Posterior vena cava (tissue), 2 donors: ENCODE results near the gene COL9A3. TPM values are rescaled to one million over a fixed set of nuclear protein-coding genes. Genes with fewer than 3 reads are reported as not detected.

ENCODE experiments used
- DNase-seq: peaks from one replicate; pipeline ENCODE4 v3.0.0-alpha.2; 2020; ENCODE audit warnings: low spot score
- intact Hi-C, 2 donors: fragments of 100-400 bp; cut with DNase I; formaldehyde crosslinking; loops; one replicate each; pipeline versions ENCODE4 v1.14.1 to v1.14.2; 2022 to 2023
- total RNA-seq, 2 donors: library from RNA; stranded (reverse); fragmentation: NEBNext Ultra II Directional; extraction: Animal tissue kit (Norgen Biotek cat#: 25700); gene quantifications; one replicate each; pipeline ENCODE4 v1.2.1, GENCODE V29; 2021
- donor health status: DM: yes; HTN: yes; CAD: no.
- donor health status: DM: yes; HTN: yes; CAD: no.

The COL9A3 gene
- total RNA-seq, 2 donors from 2014 or later = 1.0 to 1.9 TPM

- intact Hi-C loops = loop anchor here in 1 of 2 donors (10.0 kb wide), 1 partner anchor 151 kb away; no protein-coding TSS in a partner anchor
- DNase-seq = no peak
Observed at GRCh38 chr20:62816031-62816883, 593 bp upstream of the COL9A3 start.

DNA sequence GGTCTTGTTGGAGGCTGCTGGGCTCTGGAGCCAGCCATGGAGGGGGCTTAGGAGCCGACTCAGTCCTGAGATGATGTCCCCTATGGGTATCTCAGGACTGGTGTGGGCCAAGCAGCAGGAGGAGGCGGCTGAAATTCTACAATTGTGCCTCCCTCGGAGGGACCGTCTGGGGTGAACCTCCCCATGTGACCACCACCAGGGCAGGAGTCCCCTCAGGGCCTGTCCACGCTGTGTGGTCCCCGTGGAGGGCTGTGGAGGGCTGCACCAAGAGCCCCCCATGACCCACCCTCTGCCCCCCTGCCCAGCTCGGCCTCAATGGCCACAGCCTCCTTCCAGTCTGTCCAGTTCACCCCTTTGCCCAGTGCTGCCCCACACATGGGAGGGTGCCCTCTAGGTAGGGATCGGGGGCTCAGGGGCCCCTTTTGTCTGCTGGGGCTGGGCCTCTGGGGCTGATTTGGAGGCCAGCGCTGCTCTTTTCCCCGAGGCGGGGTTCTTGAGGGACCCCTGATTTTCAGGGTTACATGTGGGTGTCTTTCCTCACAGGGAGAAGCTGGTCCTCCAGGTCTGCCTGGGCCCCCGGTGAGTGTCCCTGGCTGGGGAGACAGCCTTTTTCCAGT, 1.2 kb downstream of the COL9A3 start:
- DNase-seq = no peak
- intact Hi-C loops = loop anchor here in 1 of 2 donors (10.0 kb wide), 1 partner anchor 153 kb away; no protein-coding TSS in a partner anchor

- intact Hi-C loops = loop anchor here in 1 of 2 donors (10.0 kb wide), 1 partner anchor 154 kb away; no protein-coding TSS in a partner anchor
- DNase-seq = no peak
Observed at GRCh38 chr20:62818592-62819493, 2.0 kb downstream of the COL9A3 start.

- intact Hi-C loops = loop anchor here in 1 of 2 donors (10.0 kb wide), 1 partner anchor 155 kb away; no protein-coding TSS in a partner anchor
- no peak for DNase-seq
Observed at GRCh38 chr20:62819494-62820174, 2.8 kb downstream of the COL9A3 start.

- intact Hi-C loops = no loop called here
- DNase-seq = no peak
Observed at GRCh38 chr20:62820208-62820961, 3.5 kb downstream of the COL9A3 start.

DNA sequence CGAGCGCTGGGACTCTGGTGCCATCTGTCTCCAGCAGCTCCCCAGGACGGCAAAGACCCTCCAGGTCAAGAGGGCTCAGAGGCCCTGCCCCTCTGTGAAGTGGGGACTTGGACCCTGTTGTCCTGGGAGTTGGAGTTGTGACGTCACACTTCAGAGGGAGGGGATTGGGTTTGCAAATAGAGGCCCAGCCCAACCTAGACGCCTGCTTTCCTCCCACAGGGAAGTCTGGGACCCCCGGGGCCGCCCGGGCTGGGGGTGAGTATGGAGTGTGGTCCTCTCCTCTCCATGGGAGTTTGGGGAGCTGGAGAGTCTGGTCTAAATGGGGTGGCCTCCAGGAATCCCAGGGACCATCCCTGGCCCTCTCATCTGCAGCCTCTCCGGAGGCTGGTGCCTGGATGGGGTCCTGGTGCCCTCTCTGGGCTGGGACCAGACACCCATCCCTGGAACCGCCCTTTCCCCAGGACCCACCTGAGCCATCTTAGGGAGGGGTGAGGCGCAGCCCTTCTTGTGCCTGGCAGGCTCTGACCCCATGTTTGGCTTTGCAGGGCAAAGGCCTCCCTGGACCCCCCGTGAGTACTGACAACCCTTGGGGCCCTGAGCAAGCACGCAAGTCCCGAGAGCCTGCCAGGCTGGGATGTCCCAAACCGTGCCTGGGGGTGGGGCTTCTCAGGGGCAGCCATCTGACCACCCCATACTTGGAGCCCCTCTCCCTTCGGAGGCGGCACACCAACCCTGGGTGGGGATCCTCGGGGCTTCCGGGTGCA, 4.3 kb downstream of the COL9A3 start:
- intact Hi-C loops = no loop called here
- no peak for DNase-seq

DNA sequence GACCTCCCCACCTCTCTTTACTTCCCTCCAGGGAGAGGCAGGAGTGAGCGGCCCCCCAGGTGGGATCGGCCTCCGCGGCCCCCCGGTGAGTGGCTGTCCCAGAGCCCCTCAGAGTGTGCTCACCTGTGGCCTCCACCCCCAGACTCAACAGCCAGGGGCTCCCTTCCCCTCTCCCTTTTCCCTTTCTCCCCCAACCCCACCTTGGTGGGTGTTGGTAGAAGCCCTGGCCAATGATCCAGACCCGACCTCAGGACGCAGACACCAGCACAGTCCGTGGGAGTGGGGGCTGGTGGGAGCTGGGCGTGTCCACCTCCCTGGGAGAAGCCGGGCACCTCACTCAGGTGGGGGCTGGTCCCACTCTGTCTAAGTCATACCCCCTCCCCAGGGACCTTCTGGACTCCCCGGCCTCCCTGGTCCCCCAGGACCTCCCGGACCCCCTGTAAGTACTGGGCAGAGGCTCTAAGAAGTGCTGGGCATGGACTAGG, 4.9 kb downstream of the COL9A3 start:
- intact Hi-C loops = no loop called here
- no peak for DNase-seq

DNA sequence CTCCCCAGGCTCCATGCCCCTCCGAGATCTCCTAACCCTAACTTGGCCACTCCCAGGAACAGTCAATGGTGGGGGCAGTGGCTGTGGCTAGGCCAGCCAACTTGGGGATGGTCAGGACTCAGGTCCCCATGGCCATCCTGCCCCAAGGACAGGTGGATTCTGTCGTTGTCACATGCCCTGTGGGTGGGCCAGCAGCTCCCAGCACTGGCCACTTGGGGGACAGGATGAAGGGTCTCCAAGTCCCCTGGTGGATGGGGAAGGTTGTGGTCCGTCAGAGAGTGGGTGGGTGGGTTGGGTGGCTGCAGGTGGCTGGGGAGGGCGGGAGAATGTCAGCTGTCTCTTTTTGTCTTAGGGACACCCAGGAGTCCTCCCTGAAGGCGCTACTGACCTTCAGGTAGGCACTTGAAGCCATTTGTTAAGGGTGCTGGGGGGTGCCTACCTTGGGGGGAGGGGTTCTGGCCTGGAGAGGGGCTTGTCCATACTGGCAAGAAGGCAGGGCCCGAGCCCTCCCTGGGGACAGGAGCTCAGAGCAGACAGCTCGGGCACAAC, 5.5 kb downstream of the COL9A3 start:
- intact Hi-C loops = no loop called here
- no peak for DNase-seq

DNA sequence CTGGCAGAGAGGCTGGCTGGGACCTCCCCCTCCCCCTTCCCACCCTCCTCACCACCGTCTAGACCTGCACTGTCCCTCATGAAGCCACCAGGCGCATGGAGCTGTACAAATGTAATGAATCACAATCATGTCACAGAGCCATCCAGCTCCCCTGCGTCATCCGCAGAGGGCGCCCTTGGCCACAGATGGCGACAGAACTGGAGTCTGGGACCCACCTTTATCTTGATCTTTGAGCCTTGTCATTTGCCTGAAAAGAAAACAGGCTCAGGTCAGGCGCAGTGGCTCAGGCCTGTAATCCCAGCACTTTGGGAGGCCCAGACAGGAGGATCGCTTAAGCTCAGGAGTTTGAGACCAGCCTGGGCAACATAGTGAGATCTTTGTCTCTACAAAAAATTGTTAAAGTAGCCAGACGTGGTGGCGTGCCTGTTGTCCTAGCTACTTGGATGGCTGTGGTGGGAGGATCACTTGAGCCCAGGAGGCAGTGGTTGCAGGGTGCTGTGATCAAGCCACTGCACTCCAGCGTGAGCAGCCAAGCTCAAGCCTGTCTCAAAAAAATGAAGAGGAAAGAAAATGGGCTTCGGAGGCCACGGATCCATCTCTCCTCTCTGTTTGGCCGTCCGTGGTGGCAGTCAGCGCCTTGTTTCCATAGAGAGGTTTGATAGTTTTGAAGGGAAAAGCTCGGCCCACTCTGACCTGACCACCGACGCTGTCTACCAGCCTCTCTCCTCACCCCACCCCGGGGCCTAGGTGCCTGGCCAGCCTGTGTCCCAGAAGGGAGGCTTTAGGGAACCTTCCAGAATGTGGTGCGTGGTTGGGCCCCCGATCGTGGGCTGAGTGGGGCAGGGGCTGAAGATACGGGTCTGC, 6.2 kb downstream of the COL9A3 start:
- intact Hi-C loops = no loop called here
- DNase-seq = no peak

- intact Hi-C loops = no loop called here
- DNase-seq = no peak
Observed at GRCh38 chr20:62823688-62824475, 7.0 kb downstream of the COL9A3 start.

DNA sequence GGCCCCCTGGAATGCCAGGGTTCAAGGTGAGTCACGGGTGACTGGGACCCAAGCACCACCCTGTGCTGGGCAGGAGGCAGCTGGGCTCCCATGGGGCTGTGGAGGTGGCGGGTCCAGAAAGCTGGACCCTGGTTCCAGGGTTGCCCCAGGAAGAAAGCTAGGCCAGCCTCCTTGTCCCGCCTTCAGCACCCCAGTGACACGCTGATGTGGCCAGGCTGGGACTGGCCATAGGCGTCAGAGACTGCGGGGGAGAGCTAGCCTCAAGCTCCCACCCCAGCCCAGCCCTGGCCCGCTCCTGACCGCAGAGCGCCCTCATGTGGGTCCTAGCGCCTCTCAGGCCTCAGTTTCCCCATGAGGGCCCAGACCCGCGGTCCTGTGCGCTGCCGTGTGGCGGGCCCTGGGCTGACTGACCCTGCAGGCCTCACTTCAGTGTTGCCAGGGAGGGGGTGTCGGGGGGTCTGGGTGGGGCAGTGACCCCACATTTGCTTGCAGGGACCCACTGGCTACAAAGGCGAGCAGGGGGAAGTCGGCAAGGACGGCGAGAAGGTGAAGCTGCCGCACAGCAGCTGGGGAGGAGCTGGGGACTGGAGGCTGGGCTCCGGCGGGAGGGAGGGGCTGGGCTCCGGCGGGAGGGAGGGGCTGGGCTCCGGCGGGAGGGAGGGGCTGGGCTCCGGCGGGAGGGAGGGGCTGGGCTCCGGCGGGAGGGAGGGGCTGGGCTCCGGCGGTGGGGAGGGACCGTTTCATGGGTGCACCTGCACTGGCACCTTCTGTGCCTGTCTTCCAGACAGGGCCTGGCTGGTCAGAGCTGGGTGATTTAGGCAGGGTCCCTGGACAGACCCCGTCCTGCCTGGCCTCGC, 7.9 kb downstream of the COL9A3 start:
- DNase-seq = no peak
- intact Hi-C loops = no loop called here

GRCh38 chr20:62825333-62825985, 8.6 kb downstream of the COL9A3 start:
- DNase-seq = no peak
- intact Hi-C loops = no loop called here

- DNase-seq = no peak
- intact Hi-C loops = no loop called here
Observed at GRCh38 chr20:62825986-62826645, 9.3 kb downstream of the COL9A3 start.
